ENCODE measurements around the gene TBC1D12. TPM values are rescaled to one million over a fixed set of nuclear protein-coding genes. Genes with fewer than 3 reads are reported as not detected.
A peak's percentile ranks its signal among the peaks of the same experiment; 100 is the strongest.

Gene TBC1D12
- total RNA-seq, 4 donors from 2014 or later: 7.2 to 37.5 (median 13.6) TPM

GRCh38 chr10:94397549-94398370, 4.6 kb upstream of the TBC1D12 start:
- Histone ChIP-seq H3K4me1 (no peaks in the 10 kb centered on the region), H3K9me3 (no peaks in the 10 kb centered on the region), H3K27ac (no peak overlapping the region), H3K4me3 (no peak overlapping the region), H3K27me3 (no peaks in the 10 kb centered on the region), H3K36me3 (no peaks in the 10 kb centered on the region)
- TF ChIP-seq POLR2A (IDR thresholded peaks at IDR 0.05) (no peak), CTCF (IDR thresholded peaks at IDR 0.05) (no peak)
- DNase-seq: no peak
- intact Hi-C loops (cut with DNase I; ENCODE audit: low total_unique reads): no loop called here

GRCh38 chr10:94398762-94399161, 3.6 kb upstream of the TBC1D12 start:
- Histone ChIP-seq H3K9me3 (no peaks in the 10 kb centered on the region), H3K27me3 (no peaks in the 10 kb centered on the region), H3K27ac (no peak overlapping the region), H3K36me3 (no peaks in the 10 kb centered on the region), H3K4me1 (no peaks in the 10 kb centered on the region), H3K4me3 (no peak overlapping the region)
- no peak for TF ChIP-seq CTCF (IDR thresholded peaks at IDR 0.05)
- TF ChIP-seq POLR2A (IDR thresholded peaks at IDR 0.05): no peak
- DNase-seq: no peak
- intact Hi-C loops (cut with DNase I; ENCODE audit: low total_unique reads): no loop called here

- intact Hi-C loops (cut with DNase I; ENCODE audit: low total_unique reads): no loop called here
- no peak for TF ChIP-seq POLR2A (IDR thresholded peaks at IDR 0.05)
- TF ChIP-seq CTCF (IDR thresholded peaks at IDR 0.05): peak in 1 of 4 experiments; percentile 0
- Histone ChIP-seq H3K27ac (peak overlapping the region; percentile 84 to 93), H3K4me3 (peak overlapping the region; percentile 59 to 92), H3K27me3 (no peaks in the 10 kb centered on the region), H3K9me3 (no peaks in the 10 kb centered on the region), H3K4me1 (peaks cover 0 to 3% of the 10 kb centered on the region in 2 donors), H3K36me3 (no peaks in the 10 kb centered on the region)
- no peak for DNase-seq
These were observed 570 bp downstream of the TBC1D12 start for GRCh38 chr10:94402843-94403379.

GRCh38 chr10:94403380-94404213, 1.3 kb downstream of the TBC1D12 start:
- intact Hi-C loops (cut with DNase I; ENCODE audit: low total_unique reads): no loop called here
- peak; percentile 26 to 33 for DNase-seq
- H3K36me3 ChIP-seq: no peaks in the 10 kb centered on the region
- H3K4me1 ChIP-seq: peaks cover 0 to 3% of the 10 kb centered on the region in 2 donors
- H3K4me3 ChIP-seq: peak overlapping the region; percentile 59 to 92
- peak overlapping the region; percentile 84 to 93 for H3K27ac ChIP-seq
- no peaks in the 10 kb centered on the region for H3K9me3 ChIP-seq
- no peaks in the 10 kb centered on the region for H3K27me3 ChIP-seq
- TF ChIP-seq CTCF (IDR thresholded peaks at IDR 0.05): no peak
- TF ChIP-seq POLR2A (IDR thresholded peaks at IDR 0.05): peak in 1 of 2 donors; percentile 32

Measured in uterus (tissue), 4 donors.